HL-60 (cell line): ENCODE data around the gene TMEM145.

ENCODE experiments used
- DNase-seq, 2 experiments: peaks; one replicate each; pipeline ENCODE4 v3.0.0-alpha.2; 2010 to 2020; ENCODE audit warnings: low read depth in 1 of 2, low spot score in 1 of 2
- H3K27ac ChIP-seq: fragments of 250-450 bp; sonication (Bioruptor Pico); replicated peaks from 2 replicates; pipeline ENCODE4 v1.5.1; 2020; ENCODE audit warnings: mild to moderate bottlenecking, moderate library complexity
- H3K27me3 ChIP-seq: fragments of 250-450 bp; sonication (Bioruptor Pico); 2 replicates; pipeline ENCODE4 v1.5.1; 2021; ENCODE audit warnings: mild to moderate bottlenecking, moderate library complexity; ENCODE audit not compliant: insufficient read depth, poor library complexity, severe bottlenecking
- H3K4me3 ChIP-seq: replicated peaks from 2 replicates; pipeline ENCODE4 v1.5.1; 2011; ENCODE audit warnings: mild to moderate bottlenecking, control low read depth, low read length; ENCODE audit not compliant: insufficient read depth
- CTCF ChIP-seq: IDR thresholded peaks from one replicate; pipeline ENCODE4 v1.5.1; 2011; ENCODE audit warnings: low read length, control low read depth, inconsistent platforms; ENCODE audit not compliant: insufficient read depth
- GABPA ChIP-seq: IDR thresholded peaks from 2 replicates; pipeline ENCODE4 v1.6.1; 2012; ENCODE audit warnings: low read depth
- POLR2AphosphoS5 ChIP-seq: IDR thresholded peaks from 2 replicates; pipeline ENCODE4 v1.6.1; 2012; ENCODE audit warnings: low read depth
- REST ChIP-seq: IDR thresholded peaks from 2 replicates; pipeline ENCODE4 v1.6.1; 2012; ENCODE audit warnings: low read depth; ENCODE audit not compliant: insufficient replicate concordance
- SPI1 ChIP-seq: IDR thresholded peaks from 2 replicates; pipeline ENCODE4 v1.6.1; 2012; ENCODE audit warnings: low read depth, mild to moderate bottlenecking, borderline replicate concordance

TMEM145 gene

GRCh38 chr19:42290136-42290522, 23.0 kb upstream of the TMEM145 start:
- H3K4me3 ChIP-seq, result no peak overlapping the region
- TF ChIP-seq CTCF (no peak), POLR2AphosphoS5 (no peak), SPI1 (no peak), REST (no peak), GABPA (no peak)
- no peaks in the 10 kb centered on the region for H3K27me3 ChIP-seq
- no peak overlapping the region for H3K27ac ChIP-seq
- no peak for DNase-seq

GRCh38 chr19:42290523-42291434, 22.3 kb upstream of the TMEM145 start:
- Histone ChIP-seq H3K4me3 (no peak overlapping the region), H3K27ac (no peak overlapping the region), H3K27me3 (no peaks in the 10 kb centered on the region)
- TF ChIP-seq CTCF (peak; percentile 30), REST (no peak)
- DNase-seq, result peak in 1 of 2 experiments; percentile 43

- no peak overlapping the region for H3K27ac ChIP-seq
These were observed 21.7 kb upstream of the TMEM145 start for GRCh38 chr19:42291435-42291810.

More at GRCh38 chr19:42291435-42291810, 21.7 kb upstream of the TMEM145 start:
- no peak for DNase-seq
- TF ChIP-seq CTCF (no peak), REST (no peak), POLR2AphosphoS5 (no peak), SPI1 (no peak), GABPA (no peak)
- no peak overlapping the region for H3K4me3 ChIP-seq
- no peaks in the 10 kb centered on the region for H3K27me3 ChIP-seq
